Activated B cell treated with CpG ODN at 0.5 μM for 24 hours (primary cell): ENCODE measurements around the gene RBFOX2. TPM values are rescaled to one million over a fixed set of nuclear protein-coding genes. Genes with fewer than 3 reads are reported as not detected.

Experiments
- ATAC-seq: fragments of 200-7000 bp; cut with Tn5 transposase; one replicate; pipeline ENCODE4 v1.10.0; 2021; ENCODE audit warnings: low read depth, mild to moderate bottlenecking, moderate library complexity
- CTCF ChIA-PET: fragments of 350-600 bp; sonication (Branson Sonifier 250); formaldehyde crosslinking; loops from one replicate; lab custom pipeline; 2021; ENCODE audit warnings: antibody characterized with exemption; lab: Charles Lee
- POLR2A ChIA-PET: fragments of 350-600 bp; sonication (Branson Sonifier 250); formaldehyde crosslinking; loops from one replicate; lab custom pipeline; 2021; ENCODE audit warnings: antibody characterized with exemption; lab: Charles Lee
- DNase-seq: peaks from one replicate; pipeline ENCODE4 v3.0.0; 2022
- H3K27ac Mint-ChIP-seq: one replicate; pipeline ENCODE4 v1.8.0; 2020; ENCODE audit warnings: mixed read lengths
- H3K27me3 Mint-ChIP-seq: one replicate; pipeline ENCODE4 v1.8.0; 2021; ENCODE audit warnings: mixed read lengths
- H3K36me3 Mint-ChIP-seq: one replicate; pipeline ENCODE4 v1.8.0; 2021; ENCODE audit warnings: low read depth, mixed read lengths
- H3K4me1 Mint-ChIP-seq: one replicate; pipeline ENCODE4 v1.8.0; 2021; ENCODE audit warnings: mixed read lengths
- H3K4me3 Mint-ChIP-seq: one replicate; pipeline ENCODE4 v1.8.0; 2020; ENCODE audit warnings: mild to moderate bottlenecking, mixed read lengths
- H3K9me3 Mint-ChIP-seq: one replicate; pipeline ENCODE4 v1.8.0; 2020; ENCODE audit warnings: mixed read lengths
- CTCF ChIP-seq: fragments of 200-600 bp; IDR thresholded peaks from one replicate; pipeline ENCODE4 v1.8.0; 2022; ENCODE audit warnings: antibody characterized with exemption, mild to moderate bottlenecking
- intact Hi-C: fragments of 100-400 bp; cut with micrococcal nuclease; formaldehyde crosslinking; loops from one replicate; pipeline ENCODE4 v1.15.1; 2024
- total RNA-seq: library from RNA; stranded (reverse); gene quantifications from 2 replicates; pipeline ENCODE4 v1.2.3, GENCODE V29; 2022

RBFOX2 gene
- total RNA-seq, 1 donor from 2014 or later = not detected

- Mint-ChIP-seq H3K27ac (no peak within 1 kb of the TSS), H3K36me3 (no peaks in the 10 kb centered on the region), H3K27me3 (peaks cover 26% of the 10 kb centered on the region), H3K9me3 (peaks cover 5% of the 10 kb centered on the region), H3K4me1 (no peaks in the 10 kb centered on the region), H3K4me3 (no peak within 1 kb of the TSS)
- no peak for DNase-seq
- POLR2A ChIA-PET = no interaction called here
- CTCF ChIA-PET = no interaction called here
- no peak for ATAC-seq
- TF ChIP-seq CTCF = no peak
- intact Hi-C loops = loop anchor here (10.0 kb wide), 1 partner anchor 407 kb away; no protein-coding TSS in a partner anchor
These were observed 311.1 kb downstream of the RBFOX2 start, which contains the start of gene APOL5 for GRCh38 chr22:35717572-35717971. Gene APOL5, plus strand, starts transcription at chr22:35717872. Its CDS starts 0 bp downstream, at chr22:35717872.

- H3K4me1 Mint-ChIP-seq = no peaks in the 10 kb centered on the region
- ATAC-seq (no peak), DNase-seq (no peak)
- H3K9me3 Mint-ChIP-seq = peaks cover 5% of the 10 kb centered on the region
- intact Hi-C loops = loop anchor here (10.0 kb wide), 1 partner anchor 412 kb away; no protein-coding TSS in a partner anchor
- peaks cover 22% of the 10 kb centered on the region for H3K27me3 Mint-ChIP-seq
- H3K27ac Mint-ChIP-seq = no peak overlapping the region
- no peak for TF ChIP-seq CTCF
- ChIA-PET POLR2A (no interaction called here), CTCF (no interaction called here)
- H3K36me3 Mint-ChIP-seq = no peaks in the 10 kb centered on the region
- H3K4me3 Mint-ChIP-seq = no peak overlapping the region
These were observed 316.0 kb downstream of the RBFOX2 start for GRCh38 chr22:35712672-35713071.

- ChIA-PET CTCF (no interaction called here), POLR2A (no interaction called here)
- H3K9me3 Mint-ChIP-seq = peaks cover 5% of the 10 kb centered on the region
- no peak overlapping the region for H3K4me3 Mint-ChIP-seq
- peaks cover 20% of the 10 kb centered on the region for H3K27me3 Mint-ChIP-seq
- intact Hi-C loops = loop anchor here (10.0 kb wide), 1 partner anchor 413 kb away; no protein-coding TSS in a partner anchor
- TF ChIP-seq CTCF = no peak
- H3K36me3 Mint-ChIP-seq = no peaks in the 10 kb centered on the region
- no peak for DNase-seq
- no peaks in the 10 kb centered on the region for H3K4me1 Mint-ChIP-seq
- H3K27ac Mint-ChIP-seq = no peak overlapping the region
- ATAC-seq = no peak
These were observed 317.3 kb downstream of the RBFOX2 start for GRCh38 chr22:35711336-35711735.

GRCh38 chr22:35708917-35709316 lies 319.7 kb downstream of the RBFOX2 start:
- ATAC-seq = no peak
- no peak overlapping the region for H3K27ac Mint-ChIP-seq
- TF ChIP-seq CTCF = no peak
- peaks cover 5% of the 10 kb centered on the region for H3K9me3 Mint-ChIP-seq
- intact Hi-C loops = no loop called here
- no peak overlapping the region for H3K4me3 Mint-ChIP-seq
- peaks cover 9% of the 10 kb centered on the region for H3K27me3 Mint-ChIP-seq
- H3K4me1 Mint-ChIP-seq = no peaks in the 10 kb centered on the region
- no peak for DNase-seq
- CTCF ChIA-PET = no interaction called here
- no peaks in the 10 kb centered on the region for H3K36me3 Mint-ChIP-seq
- POLR2A ChIA-PET = no interaction called here

GRCh38 chr22:35708453-35708852 lies 320.2 kb downstream of the RBFOX2 start:
- no peak for ATAC-seq
- ChIA-PET CTCF (no interaction called here), POLR2A (no interaction called here)
- DNase-seq = no peak
- no peak overlapping the region for H3K27ac Mint-ChIP-seq
- no peak overlapping the region for H3K4me3 Mint-ChIP-seq
- no peaks in the 10 kb centered on the region for H3K36me3 Mint-ChIP-seq
- intact Hi-C loops = no loop called here
- H3K4me1 Mint-ChIP-seq = no peaks in the 10 kb centered on the region
- peaks cover 5% of the 10 kb centered on the region for H3K27me3 Mint-ChIP-seq
- peaks cover 5% of the 10 kb centered on the region for H3K9me3 Mint-ChIP-seq
- TF ChIP-seq CTCF = no peak
